Iris pigment epithelial cell (primary cell): ENCODE measurements around the gene CCL4.
"Not testable (repeated sequence)": the region's sequence is repeated elsewhere in the genome, so short reads cannot be mapped to it uniquely, and the experiment has no call there.

ENCODE experiments used
- DNase-seq: peaks from one replicate; pipeline ENCODE4 v3.0.0-alpha.2; 2011; ENCODE audit warnings: low read depth

Gene CCL4

GRCh38 chr17:36087897-36088572, 15.6 kb upstream of the CCL4 start:
- not testable (repeated sequence) for DNase-seq

- DNase-seq, result no peak
These were observed 14.8 kb upstream of the CCL4 start for GRCh38 chr17:36088670-36089338.

GRCh38 chr17:36089339-36089865, 14.2 kb upstream of the CCL4 start:
- DNase-seq, result no peak

- DNase-seq, result no peak
These were observed 13.5 kb upstream of the CCL4 start, which contains the start of gene CCL3 for GRCh38 chr17:36089888-36090836. TSS of gene CCL3 (minus strand) at chr17:36090143. CDS start at chr17:36090058, 85 bp downstream.

GRCh38 chr17:36092230-36092629, 11.4 kb upstream of the CCL4 start:
- DNase-seq, result no peak

- DNase-seq, result not testable (repeated sequence)
These were observed 10.9 kb upstream of the CCL4 start for GRCh38 chr17:36092715-36093114.

GRCh38 chr17:36094232-36094631, 9.4 kb upstream of the CCL4 start:
- DNase-seq, result no peak

- DNase-seq, result no peak
These were observed 8.9 kb upstream of the CCL4 start for GRCh38 chr17:36094746-36095145.

- no peak for DNase-seq
These were observed 7.6 kb upstream of the CCL4 start for GRCh38 chr17:36095992-36096391.

GRCh38 chr17:36099004-36099403, 4.6 kb upstream of the CCL4 start:
- DNase-seq, result not testable (repeated sequence)

GRCh38 chr17:36104246-36104645, 619 bp downstream of the CCL4 start:
- not testable (repeated sequence) for DNase-seq

- DNase-seq, result no peak
These were observed 1.1 kb downstream of the CCL4 start for GRCh38 chr17:36104701-36105181.

GRCh38 chr17:36105781-36106492, 2.3 kb downstream of the CCL4 start:
- DNase-seq, result no peak

- DNase-seq, result no peak
These were observed 2.8 kb downstream of the CCL4 start for GRCh38 chr17:36106493-36106835.

GRCh38 chr17:36107660-36108059, 4.0 kb downstream of the CCL4 start:
- DNase-seq, result no peak

- peak; percentile 4 for DNase-seq
These were observed 4.6 kb downstream of the CCL4 start for GRCh38 chr17:36108265-36108664.

GRCh38 chr17:36111068-36111490, 7.5 kb downstream of the CCL4 start:
- no peak for DNase-seq

- DNase-seq, result no peak
These were observed 8.9 kb downstream of the CCL4 start for GRCh38 chr17:36112572-36112971.

GRCh38 chr17:36113131-36113530, 9.5 kb downstream of the CCL4 start:
- not testable (repeated sequence) for DNase-seq

GRCh38 chr17:36114971-36115648, 11.5 kb downstream of the CCL4 start:
- not testable (repeated sequence) for DNase-seq

GRCh38 chr17:36115649-36115977, 12.0 kb downstream of the CCL4 start:
- not testable (repeated sequence) for DNase-seq
